ENCODE measurements around the gene TWIST2. TPM values are rescaled to one million over a fixed set of nuclear protein-coding genes. Genes with fewer than 3 reads are reported as not detected.

The TWIST2 gene
- total and polyA plus RNA-seq, 2 donors, result 1.2 to 1.9 TPM

DNA sequence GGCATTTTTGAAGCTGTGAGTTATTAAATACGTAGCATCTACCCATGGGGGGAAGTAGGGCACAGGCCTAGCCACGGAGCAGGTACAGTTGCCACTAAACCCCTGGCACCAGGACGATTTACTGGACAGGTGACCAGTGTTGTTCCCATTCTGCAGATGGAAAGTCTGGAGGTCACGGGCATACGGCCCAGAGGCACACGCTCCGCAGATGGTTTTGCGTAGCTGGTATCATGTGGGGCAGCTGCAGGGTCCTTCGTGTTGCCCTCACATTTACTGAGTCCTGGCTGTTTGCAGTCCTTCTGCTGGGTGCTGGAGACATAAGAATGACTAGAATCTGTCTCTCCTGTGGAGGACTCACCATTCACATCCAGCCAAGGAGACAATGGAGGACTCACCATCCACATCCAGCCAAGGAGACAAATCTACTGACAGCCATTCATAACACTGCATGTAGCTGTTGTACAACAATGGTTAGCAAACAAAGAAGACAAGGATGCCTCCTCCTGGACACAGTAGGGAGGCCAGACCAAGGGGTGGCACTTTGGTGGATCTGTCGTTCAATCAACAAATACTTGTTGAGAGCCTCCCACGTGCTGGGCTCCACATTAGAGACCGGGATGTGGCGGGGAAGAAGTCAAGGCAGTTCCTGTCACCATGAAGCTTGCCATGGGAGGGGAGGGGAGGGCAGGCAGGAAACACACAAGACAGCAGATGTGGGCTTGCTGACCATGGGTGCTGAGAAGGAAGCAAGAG is 24.9 kb downstream of the TWIST2 start:
- Histone ChIP-seq H3K27me3 (ENCODE audit: control insufficient read depth in 2 of 2, insufficient read depth in 1 of 2, low read length in 1 of 2) (no peaks in the 10 kb centered on the region), H3K9me3 (ENCODE audit: control insufficient read depth in 2 of 2, insufficient read depth in 1 of 2, low read length in 1 of 2) (no peaks in the 10 kb centered on the region), H3K4me1 (ENCODE audit: control insufficient read depth in 2 of 2, insufficient read depth in 2 of 2, low read length in 2 of 2) (no peaks in the 10 kb centered on the region), H3K4me3 (ENCODE audit: low read length in 2 of 2) (no peak overlapping the region), H3K36me3 (ENCODE audit: control insufficient read depth in 2 of 2, insufficient read depth in 2 of 2, low read length in 1 of 2) (no peaks in the 10 kb centered on the region), H3K27ac (ENCODE audit: low read depth in 1 of 2, low read length in 1 of 2) (no peak overlapping the region)
- no peak for DNase-seq (ENCODE audit: low read depth in 6 of 9, low spot score in 9 of 9)
- WGBS, result 83% methylated on average over 13 of the region's 13 CpGs

DNA sequence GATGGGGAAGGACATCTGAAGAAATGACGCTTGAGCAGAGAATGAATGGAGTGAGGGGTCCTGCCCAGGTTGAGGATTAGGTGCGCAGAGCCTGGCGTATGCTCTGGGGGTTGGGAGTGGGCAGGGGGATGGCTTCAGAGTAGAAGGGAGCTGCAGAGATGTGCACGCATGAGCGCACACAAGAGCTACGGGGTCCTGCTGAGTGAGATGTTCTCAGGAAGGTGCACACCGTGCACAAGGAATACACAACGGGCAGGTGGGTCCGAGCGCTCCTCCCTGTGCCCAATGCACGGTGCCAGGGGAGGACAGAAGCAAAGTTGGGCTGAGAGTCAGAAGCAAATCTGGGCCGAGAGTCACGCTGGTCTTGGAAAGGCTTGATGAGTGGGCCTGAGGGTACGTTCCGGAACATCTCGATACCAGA is 25.5 kb downstream of the TWIST2 start:
- no peaks in the 10 kb centered on the region for H3K4me1 ChIP-seq (ENCODE audit: control insufficient read depth in 2 of 2, insufficient read depth in 2 of 2, low read length in 2 of 2)
- no peak overlapping the region for H3K4me3 ChIP-seq (ENCODE audit: low read length in 2 of 2)
- WGBS, result 93% methylated on average over 16 of the region's 16 CpGs
- no peaks in the 10 kb centered on the region for H3K27me3 ChIP-seq (ENCODE audit: control insufficient read depth in 2 of 2, insufficient read depth in 1 of 2, low read length in 1 of 2)
- H3K36me3 ChIP-seq (ENCODE audit: control insufficient read depth in 2 of 2, insufficient read depth in 2 of 2, low read length in 1 of 2), result no peaks in the 10 kb centered on the region
- DNase-seq (ENCODE audit: low read depth in 6 of 9, low spot score in 9 of 9), result no peak
- H3K9me3 ChIP-seq (ENCODE audit: control insufficient read depth in 2 of 2, insufficient read depth in 1 of 2, low read length in 1 of 2), result no peaks in the 10 kb centered on the region
- no peak overlapping the region for H3K27ac ChIP-seq (ENCODE audit: low read depth in 1 of 2, low read length in 1 of 2)

DNA sequence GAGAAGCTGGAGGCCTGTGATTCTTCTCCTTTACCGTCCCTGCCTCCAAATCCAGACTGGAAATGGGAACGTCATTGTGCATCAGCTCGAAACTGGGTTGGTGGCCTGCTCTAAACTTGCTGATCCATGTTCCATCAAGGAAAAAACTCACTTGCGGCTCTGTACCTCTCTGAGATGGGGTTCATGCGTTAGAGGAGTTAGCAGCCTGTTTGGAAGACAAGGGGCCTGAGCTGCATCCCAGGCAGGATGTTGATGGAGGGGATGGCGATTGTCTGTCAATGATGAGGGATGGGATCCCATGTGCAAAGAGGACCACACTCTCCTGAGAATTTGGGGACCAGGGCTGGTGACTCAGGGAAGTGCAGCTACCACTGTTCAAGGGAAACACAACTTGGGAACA is 26.0 kb downstream of the TWIST2 start:
- H3K9me3 ChIP-seq (ENCODE audit: control insufficient read depth in 2 of 2, insufficient read depth in 1 of 2, low read length in 1 of 2), result no peaks in the 10 kb centered on the region
- H3K36me3 ChIP-seq (ENCODE audit: control insufficient read depth in 2 of 2, insufficient read depth in 2 of 2, low read length in 1 of 2), result no peaks in the 10 kb centered on the region
- H3K4me3 ChIP-seq (ENCODE audit: low read length in 2 of 2), result no peak overlapping the region
- H3K27me3 ChIP-seq (ENCODE audit: control insufficient read depth in 2 of 2, insufficient read depth in 1 of 2, low read length in 1 of 2), result no peaks in the 10 kb centered on the region
- DNase-seq (ENCODE audit: low read depth in 6 of 9, low spot score in 9 of 9), result no peak
- H3K4me1 ChIP-seq (ENCODE audit: control insufficient read depth in 2 of 2, insufficient read depth in 2 of 2, low read length in 2 of 2), result no peaks in the 10 kb centered on the region
- no peak overlapping the region for H3K27ac ChIP-seq (ENCODE audit: low read depth in 1 of 2, low read length in 1 of 2)
- WGBS, result 93% methylated on average over 6 of the region's 6 CpGs

DNA sequence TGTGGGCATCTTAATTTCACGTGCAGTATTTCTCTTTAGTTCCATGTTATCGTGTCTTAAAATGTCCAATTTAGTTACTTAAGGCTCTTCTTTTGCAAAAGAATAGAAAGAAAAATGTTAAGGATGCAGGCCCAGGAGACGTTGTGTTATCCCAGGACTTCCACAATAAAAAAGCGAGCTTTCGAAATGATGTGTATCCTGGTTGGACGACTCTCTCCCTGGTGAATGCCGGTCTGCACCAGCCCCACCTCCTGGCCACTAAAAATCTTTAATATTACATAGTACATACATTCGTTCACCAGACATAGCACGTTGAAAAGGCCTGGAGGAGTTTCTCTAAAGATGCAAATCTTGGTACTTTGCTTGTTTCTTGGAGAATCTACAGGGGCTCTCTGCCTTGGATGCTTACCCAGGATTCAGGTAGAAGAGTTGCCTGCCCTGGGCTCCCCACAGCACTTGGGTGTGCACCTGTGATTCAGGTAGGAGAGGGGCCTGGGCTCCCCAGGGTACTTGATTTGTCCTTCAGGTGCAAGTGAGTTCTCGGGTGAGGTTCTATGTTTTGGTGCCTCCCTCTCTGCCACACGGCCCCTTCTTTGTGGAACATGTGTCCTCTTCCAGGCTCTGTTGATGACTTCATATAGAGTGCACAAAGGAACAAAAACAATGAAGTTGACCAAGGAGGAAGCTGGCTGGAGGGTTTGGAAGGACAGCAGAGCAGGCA is 26.6 kb downstream of the TWIST2 start:
- no peak overlapping the region for H3K27ac ChIP-seq (ENCODE audit: low read depth in 1 of 2, low read length in 1 of 2)
- no peaks in the 10 kb centered on the region for H3K9me3 ChIP-seq (ENCODE audit: control insufficient read depth in 2 of 2, insufficient read depth in 1 of 2, low read length in 1 of 2)
- H3K36me3 ChIP-seq (ENCODE audit: control insufficient read depth in 2 of 2, insufficient read depth in 2 of 2, low read length in 1 of 2), result no peaks in the 10 kb centered on the region
- H3K4me3 ChIP-seq (ENCODE audit: low read length in 2 of 2), result no peak overlapping the region
- H3K27me3 ChIP-seq (ENCODE audit: control insufficient read depth in 2 of 2, insufficient read depth in 1 of 2, low read length in 1 of 2), result no peaks in the 10 kb centered on the region
- H3K4me1 ChIP-seq (ENCODE audit: control insufficient read depth in 2 of 2, insufficient read depth in 2 of 2, low read length in 2 of 2), result no peaks in the 10 kb centered on the region
- no peak for DNase-seq (ENCODE audit: low read depth in 6 of 9, low spot score in 9 of 9)
- WGBS, result 87% methylated on average over 11 of the region's 11 CpGs

DNA sequence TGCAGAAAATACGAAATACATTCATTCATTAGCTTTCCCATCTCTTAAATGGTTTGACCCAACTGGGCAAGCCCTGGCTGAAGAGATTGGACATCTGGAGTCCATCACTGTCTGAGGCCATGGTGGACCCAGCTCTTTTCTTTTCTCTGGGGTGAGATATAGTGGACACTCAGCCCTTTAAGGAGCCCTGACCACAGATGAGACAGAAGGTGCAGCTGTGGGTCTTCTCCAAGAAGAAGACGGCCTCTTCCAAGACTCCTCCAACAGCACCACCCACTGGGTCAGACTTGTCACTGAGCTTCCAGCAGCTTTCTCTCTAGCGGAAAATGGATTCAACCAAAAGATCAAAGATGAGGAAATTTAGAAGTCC is 27.2 kb downstream of the TWIST2 start:
- no peak overlapping the region for H3K4me3 ChIP-seq (ENCODE audit: low read length in 2 of 2)
- DNase-seq (ENCODE audit: low read depth in 6 of 9, low spot score in 9 of 9), result no peak
- no peak overlapping the region for H3K27ac ChIP-seq (ENCODE audit: low read depth in 1 of 2, low read length in 1 of 2)
- 93% methylated on average over 3 of the region's 3 CpGs for WGBS
- no peaks in the 10 kb centered on the region for H3K27me3 ChIP-seq (ENCODE audit: control insufficient read depth in 2 of 2, insufficient read depth in 1 of 2, low read length in 1 of 2)
- no peaks in the 10 kb centered on the region for H3K9me3 ChIP-seq (ENCODE audit: control insufficient read depth in 2 of 2, insufficient read depth in 1 of 2, low read length in 1 of 2)
- no peaks in the 10 kb centered on the region for H3K36me3 ChIP-seq (ENCODE audit: control insufficient read depth in 2 of 2, insufficient read depth in 2 of 2, low read length in 1 of 2)
- H3K4me1 ChIP-seq (ENCODE audit: control insufficient read depth in 2 of 2, insufficient read depth in 2 of 2, low read length in 2 of 2), result no peaks in the 10 kb centered on the region

DNA sequence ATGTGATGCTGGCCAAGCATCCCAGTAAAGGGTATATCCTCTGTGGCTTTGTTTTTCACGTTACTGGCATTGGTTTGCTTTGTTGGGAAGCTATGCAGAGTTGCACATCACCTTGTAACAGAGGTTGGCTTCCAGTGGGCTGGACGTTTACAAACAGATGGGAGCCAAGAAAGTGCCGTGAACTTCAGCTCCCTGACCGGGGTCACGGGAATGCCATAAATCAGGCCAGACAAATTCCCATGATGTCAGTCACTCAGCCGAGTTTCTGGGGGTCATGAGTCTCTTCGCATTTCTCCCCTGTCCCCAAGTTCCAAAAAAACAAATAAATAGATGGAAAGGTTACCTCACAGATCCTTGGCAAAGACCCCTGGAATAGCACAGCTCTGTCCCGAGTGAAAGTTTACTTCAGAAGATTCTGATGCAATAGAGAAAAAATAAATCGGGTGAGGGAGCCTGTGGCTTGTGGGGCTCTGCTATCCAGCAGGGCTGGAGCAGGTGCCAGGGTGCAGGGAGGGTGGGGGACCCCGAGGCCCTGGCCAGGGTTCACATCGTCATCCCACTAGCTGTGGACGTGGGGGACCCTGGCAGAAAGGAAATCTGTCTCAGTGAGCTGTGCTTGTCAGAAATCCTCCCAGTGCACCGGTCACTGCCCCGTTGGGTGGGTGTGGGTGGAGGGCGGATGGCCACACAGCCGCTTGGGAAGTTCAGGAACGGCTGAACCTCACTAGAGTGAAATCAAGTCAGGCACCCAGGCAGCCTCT is 27.8 kb downstream of the TWIST2 start:
- DNase-seq (ENCODE audit: low read depth in 6 of 9, low spot score in 9 of 9), result no peak
- Histone ChIP-seq H3K27ac (ENCODE audit: low read depth in 1 of 2, low read length in 1 of 2) (no peak overlapping the region), H3K27me3 (ENCODE audit: control insufficient read depth in 2 of 2, insufficient read depth in 1 of 2, low read length in 1 of 2) (no peaks in the 10 kb centered on the region), H3K4me1 (ENCODE audit: control insufficient read depth in 2 of 2, insufficient read depth in 2 of 2, low read length in 2 of 2) (no peaks in the 10 kb centered on the region), H3K9me3 (ENCODE audit: control insufficient read depth in 2 of 2, insufficient read depth in 1 of 2, low read length in 1 of 2) (no peaks in the 10 kb centered on the region), H3K36me3 (ENCODE audit: control insufficient read depth in 2 of 2, insufficient read depth in 2 of 2, low read length in 1 of 2) (no peaks in the 10 kb centered on the region), H3K4me3 (ENCODE audit: low read length in 2 of 2) (no peak overlapping the region)
- WGBS, result 89% methylated on average over 17 of the region's 17 CpGs

DNA sequence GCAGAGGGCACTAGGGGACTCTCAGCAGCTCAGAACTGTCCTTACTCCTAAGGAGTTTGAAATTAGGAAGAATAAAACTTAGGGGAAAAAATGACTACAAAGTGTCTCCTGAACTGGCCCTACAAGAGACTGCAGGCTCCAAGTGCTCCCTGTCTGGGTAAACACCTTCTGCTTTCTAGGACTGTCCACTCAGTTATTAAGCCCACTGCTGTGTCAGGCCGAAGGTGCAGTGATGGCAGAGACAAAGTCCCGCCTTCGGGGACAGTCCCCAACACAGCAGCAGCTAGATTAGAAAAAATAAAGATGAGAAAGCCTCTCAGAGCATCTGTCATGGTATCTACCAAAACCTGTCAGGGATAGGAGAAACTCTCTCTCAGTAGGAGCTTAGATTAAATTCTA is 28.3 kb downstream of the TWIST2 start:
- H3K27ac ChIP-seq (ENCODE audit: low read depth in 1 of 2, low read length in 1 of 2), result no peak overlapping the region
- no peaks in the 10 kb centered on the region for H3K9me3 ChIP-seq (ENCODE audit: control insufficient read depth in 2 of 2, insufficient read depth in 1 of 2, low read length in 1 of 2)
- no peak for DNase-seq (ENCODE audit: low read depth in 6 of 9, low spot score in 9 of 9)
- H3K4me1 ChIP-seq (ENCODE audit: control insufficient read depth in 2 of 2, insufficient read depth in 2 of 2, low read length in 2 of 2), result no peaks in the 10 kb centered on the region
- 96% methylated on average over 3 of the region's 3 CpGs for WGBS
- H3K36me3 ChIP-seq (ENCODE audit: control insufficient read depth in 2 of 2, insufficient read depth in 2 of 2, low read length in 1 of 2), result no peaks in the 10 kb centered on the region
- H3K4me3 ChIP-seq (ENCODE audit: low read length in 2 of 2), result no peak overlapping the region
- H3K27me3 ChIP-seq (ENCODE audit: control insufficient read depth in 2 of 2, insufficient read depth in 1 of 2, low read length in 1 of 2), result no peaks in the 10 kb centered on the region

DNA sequence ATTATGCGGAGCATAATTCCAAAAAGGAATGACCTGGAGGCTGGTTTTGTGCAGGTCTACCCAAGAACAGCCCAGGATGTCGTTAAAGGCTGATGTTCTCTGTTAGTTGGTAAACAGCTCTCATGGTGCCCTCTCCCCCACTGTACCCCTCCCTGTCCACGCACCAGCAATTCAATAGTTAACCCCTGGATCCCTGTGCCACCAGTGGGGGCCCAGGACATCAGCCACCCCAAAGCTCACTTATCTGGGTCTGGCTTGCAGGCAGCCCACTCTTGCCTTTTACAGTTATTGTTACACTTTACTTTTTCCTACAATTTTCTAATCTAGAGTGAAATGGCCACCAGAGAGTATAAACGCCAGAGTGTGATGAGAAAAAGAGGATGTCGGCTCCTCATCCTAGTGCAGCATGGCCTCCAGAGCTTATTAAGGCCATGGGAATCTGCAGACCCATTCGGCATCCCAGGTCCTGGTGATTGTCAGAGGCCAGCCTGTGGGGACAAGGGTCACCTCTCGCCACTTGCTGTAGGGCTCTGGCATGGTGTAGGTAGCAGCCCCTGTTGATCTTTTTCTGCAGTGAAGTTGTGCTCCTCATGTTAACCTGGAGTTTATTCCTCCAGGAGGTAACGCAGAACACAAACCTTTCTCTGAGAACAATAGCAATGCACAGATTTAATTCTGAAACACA is 30.3 kb downstream of the TWIST2 start:
- H3K27ac ChIP-seq (ENCODE audit: low read depth in 1 of 2, low read length in 1 of 2), result no peak overlapping the region
- no peaks in the 10 kb centered on the region for H3K36me3 ChIP-seq (ENCODE audit: control insufficient read depth in 2 of 2, insufficient read depth in 2 of 2, low read length in 1 of 2)
- no peaks in the 10 kb centered on the region for H3K4me1 ChIP-seq (ENCODE audit: control insufficient read depth in 2 of 2, insufficient read depth in 2 of 2, low read length in 2 of 2)
- 91% methylated on average over 8 of the region's 8 CpGs for WGBS
- H3K27me3 ChIP-seq (ENCODE audit: control insufficient read depth in 2 of 2, insufficient read depth in 1 of 2, low read length in 1 of 2), result peaks cover 0 to under 1% of the 10 kb centered on the region in 2 donors
- H3K4me3 ChIP-seq (ENCODE audit: low read length in 2 of 2), result no peak overlapping the region
- H3K9me3 ChIP-seq (ENCODE audit: control insufficient read depth in 2 of 2, insufficient read depth in 1 of 2, low read length in 1 of 2), result no peaks in the 10 kb centered on the region
- no peak for DNase-seq (ENCODE audit: low read depth in 6 of 9, low spot score in 9 of 9)
